HG02973 (cell line): ENCODE results near the gene ZNF225.
"Not testable (repeated sequence)": the region's sequence is repeated elsewhere in the genome, so short reads cannot be mapped to it uniquely, and the experiment has no call there.

ENCODE experiments used
- ATAC-seq: cut with Tn5 transposase; IDR thresholded peaks from one replicate; pipeline ENCODE4 v1.9.1; 2021; ENCODE audit warnings: moderate library complexity; ENCODE audit not compliant: unreplicated experiment

The ZNF225 gene

DNA sequence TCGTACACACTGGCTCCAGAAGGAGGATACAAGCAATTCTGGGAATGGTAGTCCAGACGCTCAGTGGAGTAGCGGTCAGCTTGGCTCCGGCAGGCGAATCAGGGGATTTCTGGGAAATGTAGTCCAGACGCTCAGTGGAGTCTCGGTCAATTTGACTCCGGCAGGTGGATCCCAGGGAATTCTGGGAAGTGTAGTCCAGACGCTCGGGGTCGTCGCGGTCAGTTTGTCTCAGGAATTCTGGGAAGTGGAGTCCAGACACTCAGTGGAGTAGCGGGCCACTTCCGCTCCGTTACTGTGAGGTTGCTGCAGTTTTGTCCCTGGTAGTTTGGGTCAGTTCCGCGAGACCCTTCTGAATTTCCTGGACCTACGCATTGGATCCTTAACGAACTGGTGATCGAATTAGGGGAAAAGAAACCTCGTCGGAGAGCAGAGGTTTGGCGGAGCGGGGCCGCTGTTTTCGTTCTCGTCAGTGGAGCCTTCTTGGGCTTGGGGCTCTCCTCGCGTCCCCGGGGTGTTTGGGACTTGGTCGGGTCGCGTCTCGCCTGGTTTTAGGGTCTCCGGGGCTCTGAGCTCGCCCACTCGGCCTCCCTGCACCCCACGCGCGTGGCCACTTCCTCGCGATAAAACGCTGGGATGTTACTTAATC is at the start of gene ZNF225:
TSS of gene ZNF225 (plus strand) at position 262 of the 646 bp plus-strand sequence. CDS start 2,429 bp downstream, outside the sequence.
- peak; percentile 91 for ATAC-seq

DNA sequence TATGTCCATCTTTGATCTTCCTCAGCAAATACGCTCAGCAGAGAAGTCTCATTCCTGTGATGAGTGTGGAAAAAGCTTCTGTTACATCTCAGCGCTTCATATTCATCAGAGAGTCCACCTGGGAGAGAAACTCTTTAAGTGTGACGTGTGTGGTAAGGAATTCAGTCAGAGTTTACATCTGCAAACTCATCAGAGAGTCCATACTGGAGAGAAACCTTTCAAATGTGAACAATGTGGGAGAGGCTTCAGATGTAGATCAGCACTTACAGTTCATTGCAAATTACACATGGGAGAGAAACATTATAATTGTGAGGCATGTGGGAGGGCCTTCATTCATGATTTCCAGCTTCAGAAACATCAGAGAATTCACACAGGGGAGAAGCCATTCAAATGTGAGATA is 46.9 kb upstream of the ZNF225 start:
- no peak for ATAC-seq

DNA sequence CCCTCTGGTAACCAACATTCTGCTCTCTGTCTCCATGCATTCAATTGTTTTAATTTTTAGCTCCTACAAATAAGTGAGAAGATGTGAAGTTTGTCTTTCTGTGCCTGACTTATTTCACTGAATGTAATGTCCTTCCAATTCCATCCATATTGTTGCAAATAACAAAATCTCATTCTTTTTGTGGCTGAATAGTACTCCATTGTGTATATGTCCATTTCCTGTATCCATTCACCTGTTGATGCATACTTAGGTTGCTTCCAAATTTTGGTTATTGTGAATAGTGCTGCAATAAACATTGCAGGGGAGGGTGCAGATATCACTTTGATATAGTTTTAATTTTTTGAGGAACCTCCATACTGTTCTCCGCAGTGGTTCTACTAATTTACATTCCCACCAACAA is 43.8 kb upstream of the ZNF225 start:
- ATAC-seq = no peak

DNA sequence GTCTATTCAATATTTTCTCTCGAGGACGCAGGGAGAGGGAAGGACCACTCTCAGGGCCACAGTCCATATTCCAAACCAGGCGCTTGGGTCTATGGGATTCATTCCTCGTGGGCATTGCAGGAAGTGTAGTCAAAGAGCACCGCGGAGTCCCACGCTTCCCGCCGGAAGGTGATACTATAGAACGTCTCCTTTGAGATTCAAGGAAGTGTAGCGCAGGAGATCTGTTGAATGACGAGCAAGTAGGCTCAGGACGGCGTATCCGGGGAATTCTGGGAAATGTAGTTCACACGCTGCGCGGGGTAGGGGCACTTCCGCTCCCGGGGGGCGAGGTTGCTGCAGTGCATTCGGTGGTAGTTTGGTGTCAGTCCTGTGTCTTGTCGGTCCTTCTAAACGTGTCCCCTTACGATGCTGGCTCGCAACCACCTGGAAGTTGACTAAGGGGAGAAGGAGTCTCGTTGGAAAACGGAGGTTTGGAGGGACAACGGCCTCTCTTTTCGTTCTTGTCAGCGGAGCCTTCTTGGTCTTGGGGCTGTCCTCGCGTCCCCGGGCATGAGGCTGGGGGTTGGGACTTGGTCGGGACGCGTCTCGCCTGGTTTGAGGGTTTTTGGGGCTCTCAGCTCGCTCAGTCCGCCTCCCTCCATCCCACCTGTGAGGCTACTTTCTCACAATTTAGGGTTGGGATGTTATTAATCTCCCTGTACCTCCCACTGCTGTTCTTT is 41.2 kb upstream of the ZNF225 start, which contains the start of gene ZNF284:
TSS of gene ZNF284 (plus strand) at position 336 of the 719 bp plus-strand sequence. CDS start 4,231 bp downstream, outside the sequence.
- ATAC-seq = peak; percentile 96

DNA sequence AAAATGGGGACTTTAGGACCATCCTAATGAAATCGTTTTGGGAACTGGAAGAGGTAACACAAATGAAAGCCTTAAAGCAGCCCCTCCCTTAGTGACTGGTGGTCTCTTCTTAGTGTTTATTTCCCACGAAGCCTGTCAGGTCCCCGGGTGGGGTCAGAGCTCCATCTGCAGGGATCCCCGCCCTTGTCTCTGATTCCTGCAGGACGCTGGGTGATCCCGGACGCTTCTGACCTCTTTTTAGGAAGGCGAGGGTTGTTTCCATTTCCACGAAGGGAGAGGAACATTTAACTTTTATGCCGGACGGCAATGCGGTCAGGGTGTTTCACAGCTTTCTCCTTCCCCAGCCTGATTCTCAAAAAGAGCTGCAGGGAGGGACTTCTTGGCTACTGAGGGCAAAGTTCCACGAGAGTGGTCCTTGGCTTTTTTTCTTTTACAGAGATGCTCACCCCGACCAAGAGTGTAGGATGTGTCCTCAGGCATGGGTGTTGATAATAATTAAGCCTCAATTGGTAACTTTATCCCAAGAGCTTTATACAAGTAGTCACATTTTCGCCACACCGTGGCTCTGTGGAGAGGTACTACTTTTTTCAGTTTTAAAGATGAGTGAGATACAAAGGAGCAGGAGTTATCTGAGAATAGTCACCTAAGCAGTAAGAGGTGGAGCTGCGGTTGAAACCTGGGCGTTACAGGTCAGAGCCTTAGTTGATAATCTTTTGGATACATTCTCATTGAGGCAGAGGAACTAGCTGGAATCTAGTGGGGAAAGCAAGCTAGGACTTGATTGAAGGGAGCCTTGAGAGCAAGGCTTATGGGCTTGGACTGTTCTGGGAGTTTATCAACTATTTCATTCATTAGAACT is 40.4 kb upstream of the ZNF225 start:
- ATAC-seq = no peak

DNA sequence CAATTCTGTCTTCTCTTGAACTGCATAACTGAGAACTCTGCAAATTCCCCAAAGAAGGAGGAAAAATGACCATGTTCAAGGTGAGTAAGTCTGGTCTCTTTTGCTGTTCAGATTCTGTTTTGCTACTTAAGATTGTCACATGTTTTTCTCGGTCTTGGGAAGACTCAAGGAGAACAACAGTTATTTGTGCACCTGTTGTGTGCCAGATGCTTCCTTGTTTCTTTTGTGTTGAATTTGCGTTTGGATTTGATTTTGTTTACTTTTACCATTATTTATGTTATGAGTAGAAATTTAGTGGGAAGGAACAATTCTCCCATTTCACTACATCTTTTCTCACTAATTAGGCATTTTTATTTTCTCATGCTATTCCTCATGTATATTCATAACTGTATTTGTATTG is 36.9 kb upstream of the ZNF225 start:
- no peak for ATAC-seq

DNA sequence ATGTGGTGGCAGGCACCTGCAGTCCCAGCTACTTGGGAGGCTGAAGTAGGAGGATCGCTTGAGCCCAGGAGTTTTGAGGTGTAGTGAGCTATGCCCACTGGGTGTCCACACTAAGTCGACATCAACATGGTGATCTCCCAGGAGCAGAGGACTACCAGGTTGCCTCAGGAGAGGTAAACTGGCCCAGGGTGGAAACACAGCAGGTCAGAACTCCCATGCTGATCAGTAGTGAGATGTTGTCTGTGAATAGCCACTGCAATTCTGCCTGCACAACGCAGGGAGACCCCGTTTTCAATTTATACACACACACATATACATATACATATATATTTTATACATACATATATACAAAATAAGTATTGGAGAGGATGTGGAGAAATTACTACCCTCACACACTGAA is 21.1 kb upstream of the ZNF225 start:
- ATAC-seq = no peak

DNA sequence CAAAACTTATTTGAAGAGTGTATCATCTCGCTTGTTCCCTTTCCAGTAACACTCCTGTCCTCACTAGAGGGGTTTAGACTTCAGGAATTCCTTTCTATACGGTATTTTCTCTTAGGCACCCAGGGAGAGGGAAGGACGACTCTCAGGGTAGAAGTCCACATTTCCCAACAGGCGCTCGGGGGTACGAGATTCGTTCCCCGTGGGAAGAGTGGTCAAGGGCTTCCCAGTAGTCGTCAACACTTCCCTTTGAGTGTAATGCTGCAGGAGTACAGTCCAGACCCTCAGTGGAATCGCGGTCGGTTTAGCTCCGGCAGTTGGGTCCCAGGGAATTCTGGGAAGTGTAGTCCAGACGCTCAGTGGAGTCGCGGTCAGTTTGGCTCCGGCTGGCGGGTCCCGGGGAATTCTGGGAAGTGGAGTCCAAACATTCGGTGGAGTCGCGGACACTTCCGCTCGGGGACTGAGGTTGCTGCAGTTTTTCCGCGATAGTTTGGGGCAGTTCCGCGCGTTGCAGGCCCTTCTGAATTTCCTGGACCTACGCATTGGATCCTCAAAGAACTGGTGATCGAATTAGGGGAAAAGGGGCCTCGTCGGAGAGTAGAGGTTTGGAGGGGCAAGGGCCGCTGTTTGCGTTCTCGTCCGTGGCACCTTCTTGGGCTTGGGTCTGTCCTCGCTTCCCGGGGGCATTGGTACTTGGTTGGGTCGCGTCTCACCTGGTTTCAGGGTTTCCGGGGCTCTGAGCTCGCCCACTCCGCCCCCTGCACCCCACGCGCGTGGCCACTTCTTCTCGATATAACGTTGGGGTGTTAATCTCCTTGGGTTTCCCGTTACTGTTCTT is 19.1 kb upstream of the ZNF225 start, which contains the start of gene ZNF224:
TSS of gene ZNF224 (plus strand) at position 431 of the 835 bp plus-strand sequence. CDS start 3,513 bp downstream, outside the sequence.
- peak; percentile 83 for ATAC-seq

DNA sequence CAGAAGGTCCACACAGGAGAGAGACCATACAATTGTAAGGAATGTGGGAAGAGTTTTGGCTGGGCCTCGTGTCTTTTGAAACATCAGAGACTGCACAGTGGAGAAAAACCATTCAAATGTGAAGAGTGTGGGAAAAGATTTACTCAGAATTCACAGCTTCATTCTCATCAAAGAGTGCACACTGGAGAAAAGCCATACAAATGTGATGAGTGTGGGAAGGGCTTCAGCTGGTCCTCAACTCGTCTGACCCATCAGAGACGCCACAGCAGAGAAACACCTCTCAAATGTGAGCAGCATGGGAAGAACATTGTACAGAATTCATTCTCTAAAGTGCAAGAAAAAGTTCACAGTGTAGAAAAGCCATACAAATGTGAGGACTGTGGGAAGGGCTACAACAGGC is 5.4 kb upstream of the ZNF225 start:
- no peak for ATAC-seq

DNA sequence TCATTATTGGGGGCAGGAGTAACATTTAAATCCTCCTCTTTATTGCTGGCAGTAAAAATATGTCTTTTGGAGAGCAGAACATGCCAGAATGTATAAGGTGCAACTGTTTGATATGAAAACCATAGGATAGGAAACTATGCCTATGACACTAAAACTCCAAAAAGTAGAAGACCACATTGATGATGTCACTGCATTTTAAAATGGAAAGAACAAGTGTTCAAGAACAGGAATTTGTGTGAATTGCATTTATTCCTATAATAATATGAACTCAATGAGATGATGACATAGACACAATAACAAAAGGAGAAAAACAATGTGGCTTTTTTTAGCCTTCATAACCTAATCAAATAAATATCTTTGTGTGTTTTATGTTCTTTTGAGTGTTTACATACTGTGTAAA is 3.7 kb upstream of the ZNF225 start:
- ATAC-seq = no peak

DNA sequence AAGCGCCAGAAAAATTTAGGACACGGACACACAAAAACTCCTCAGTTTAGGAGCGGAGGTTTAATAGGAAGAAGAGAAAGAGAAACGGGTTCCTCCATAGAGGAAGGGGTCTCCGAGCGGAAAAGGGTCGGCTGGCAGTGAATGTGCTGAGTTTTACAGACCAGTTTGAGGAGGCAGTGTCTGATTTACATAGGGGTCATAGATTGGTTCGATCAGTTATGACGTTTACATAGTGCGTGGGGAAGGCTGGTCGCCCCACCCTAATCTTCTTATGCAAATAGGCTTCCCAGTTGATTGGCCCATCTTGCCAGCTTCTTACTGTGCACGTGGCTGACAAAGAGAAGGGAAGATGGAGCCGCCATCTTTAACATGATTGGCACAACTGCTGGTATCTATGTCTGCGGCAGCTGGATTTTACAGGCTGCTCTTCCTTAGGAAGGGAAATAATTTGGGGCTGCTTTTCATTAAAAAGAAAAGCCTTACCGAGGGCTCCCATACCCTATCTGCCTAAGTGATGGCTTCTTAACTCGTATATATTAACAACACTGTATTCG is 1.2 kb upstream of the ZNF225 start:
- ATAC-seq = no peak

DNA sequence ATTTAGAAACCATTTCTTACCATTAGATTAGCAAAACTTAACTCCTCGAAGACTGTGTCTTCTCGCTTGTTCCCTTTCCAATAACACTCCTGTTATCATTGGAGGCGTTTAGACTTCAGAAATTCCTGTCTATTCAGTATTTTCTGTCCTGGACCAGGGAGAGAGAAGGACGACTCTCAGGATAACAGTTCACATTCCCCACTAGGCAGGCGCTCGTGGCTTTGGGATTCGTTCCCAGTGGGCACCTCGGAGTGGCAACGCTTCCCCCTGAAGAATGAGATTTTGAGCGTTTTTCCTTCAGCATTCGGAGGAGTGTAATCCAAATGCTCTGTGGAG is 429 bp upstream of the ZNF225 start:
- ATAC-seq = peak; percentile 7

DNA sequence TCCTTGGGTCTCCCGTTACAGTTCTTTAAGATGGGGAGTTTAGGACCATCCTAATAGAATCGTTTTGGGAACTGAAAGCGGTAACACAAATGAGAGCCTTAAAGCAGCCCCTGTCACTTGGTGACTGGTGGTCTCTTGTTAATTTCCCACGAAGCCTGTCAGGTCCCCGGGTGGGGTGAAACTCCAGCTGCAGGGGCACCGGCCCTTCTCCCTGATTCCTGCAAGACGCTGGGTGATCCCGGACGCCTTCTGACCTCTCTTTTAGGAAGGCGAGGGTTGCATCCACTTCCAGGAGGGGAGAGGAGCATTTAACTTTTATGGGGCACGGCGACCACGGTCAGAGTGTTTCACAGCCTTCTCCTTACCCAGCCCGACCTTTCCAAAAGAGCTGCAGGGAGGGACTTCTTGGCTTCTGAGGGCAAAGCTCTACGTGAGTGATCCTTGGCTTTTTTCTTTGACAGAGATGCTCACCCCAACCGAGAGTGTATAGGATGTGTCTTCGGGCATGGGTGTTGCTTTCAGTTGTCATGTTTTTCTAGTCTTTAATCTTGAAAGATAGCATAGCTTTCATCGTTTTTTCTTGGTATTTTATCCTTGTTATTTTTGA is 688 bp downstream of the ZNF225 start:
- no peak for ATAC-seq

DNA sequence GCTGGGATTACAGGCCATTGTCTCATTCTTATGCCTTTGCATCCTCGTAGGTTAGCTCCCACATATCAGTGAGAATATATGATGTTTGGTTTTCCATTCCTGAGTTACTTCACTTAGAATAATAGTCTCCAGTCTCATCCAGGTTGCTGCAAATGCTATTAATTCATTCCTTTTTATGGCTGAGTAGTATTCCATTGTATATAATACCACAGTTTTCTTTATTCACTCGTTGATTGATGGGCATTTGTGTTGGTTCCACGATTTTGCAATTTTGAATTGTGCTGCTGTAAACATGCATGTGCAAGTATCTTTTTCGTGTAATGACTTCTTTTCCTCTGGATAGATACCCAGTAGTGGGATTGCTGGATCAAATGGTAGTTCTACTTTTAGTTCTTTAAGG is 8.0 kb downstream of the ZNF225 start:
- ATAC-seq = not testable (repeated sequence)

DNA sequence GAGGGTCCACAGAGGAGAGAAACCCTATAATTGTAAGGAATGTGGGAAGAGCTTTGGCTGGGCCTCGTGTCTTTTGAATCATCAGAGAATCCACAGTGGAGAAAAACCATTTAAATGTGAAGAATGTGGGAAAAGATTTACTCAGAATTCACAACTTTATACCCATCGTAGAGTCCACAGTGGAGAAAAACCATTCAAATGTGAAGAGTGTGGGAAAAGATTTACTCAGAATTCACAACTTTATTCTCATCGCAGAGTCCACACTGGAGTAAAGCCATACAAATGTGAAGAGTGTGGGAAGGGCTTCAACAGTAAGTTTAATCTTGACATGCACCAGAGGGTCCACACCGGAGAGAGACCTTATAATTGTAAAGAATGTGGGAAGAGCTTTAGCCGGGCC is 18.8 kb downstream of the ZNF225 start:
- ATAC-seq = no peak

DNA sequence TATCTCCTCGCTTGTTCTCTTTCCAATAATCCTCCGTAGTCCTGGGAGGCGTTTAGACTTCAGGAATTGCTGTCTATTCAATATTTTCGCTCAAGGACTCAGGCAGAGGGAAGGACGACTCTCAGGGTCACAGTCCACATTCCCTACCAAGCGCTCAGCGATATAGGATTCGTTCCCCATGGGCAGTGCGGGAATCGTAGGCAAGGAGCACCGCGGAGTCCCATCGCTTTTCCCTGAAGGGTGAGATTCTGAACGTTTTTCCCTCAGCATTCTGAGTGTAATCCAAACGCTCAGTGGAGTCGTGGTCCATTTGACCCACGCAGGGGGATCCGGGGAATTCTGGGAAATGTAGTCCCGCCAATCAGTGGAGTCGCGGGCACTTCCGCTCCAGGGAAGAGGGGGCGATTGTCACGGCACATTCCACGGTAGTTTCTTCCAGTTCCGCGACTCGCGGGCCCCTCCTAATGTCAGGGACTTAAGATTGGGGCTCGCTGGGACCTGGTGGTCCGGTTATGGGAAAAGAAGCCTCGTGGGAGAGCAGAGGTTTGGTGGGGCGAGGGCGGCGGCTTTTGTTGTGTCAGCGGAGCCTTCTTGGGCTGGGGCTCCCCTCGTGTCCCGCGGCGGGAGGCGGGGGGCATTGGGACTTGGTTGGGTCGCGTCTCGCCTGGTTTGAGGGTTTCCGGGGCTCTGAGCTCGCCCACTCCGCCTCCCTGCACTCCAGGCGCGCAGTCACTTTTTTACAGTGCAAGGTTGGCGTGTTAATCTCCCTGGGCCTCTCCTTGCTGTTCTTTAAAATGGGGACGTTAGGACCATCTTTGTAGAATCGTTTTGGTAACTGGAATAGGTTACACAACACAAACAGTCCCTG is 28.2 kb downstream of the ZNF225 start, which contains the start of gene ZNF234:
TSS of gene ZNF234 (plus strand) at position 364 of the 868 bp plus-strand sequence. CDS start 3,079 bp downstream, outside the sequence.
- peak; percentile 71 for ATAC-seq

DNA sequence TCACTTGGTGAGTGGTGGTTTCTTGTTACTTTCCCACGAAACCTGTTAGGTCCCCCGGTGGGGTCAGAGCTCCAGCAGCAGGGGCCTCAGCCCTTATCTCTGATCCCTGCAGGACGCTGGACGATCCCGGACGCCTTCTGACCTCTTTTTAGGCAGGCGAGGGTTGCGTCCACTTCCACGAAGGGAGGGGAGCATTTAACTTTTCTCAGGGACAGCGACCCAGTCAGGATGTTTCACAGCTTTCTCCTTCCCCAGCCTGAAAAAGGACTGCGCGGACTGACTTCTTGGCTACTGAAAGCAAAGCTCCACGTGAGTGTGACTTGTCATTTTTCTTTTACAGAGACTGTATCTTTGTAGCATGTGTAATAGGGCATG is 28.8 kb downstream of the ZNF225 start:
- no peak for ATAC-seq

DNA sequence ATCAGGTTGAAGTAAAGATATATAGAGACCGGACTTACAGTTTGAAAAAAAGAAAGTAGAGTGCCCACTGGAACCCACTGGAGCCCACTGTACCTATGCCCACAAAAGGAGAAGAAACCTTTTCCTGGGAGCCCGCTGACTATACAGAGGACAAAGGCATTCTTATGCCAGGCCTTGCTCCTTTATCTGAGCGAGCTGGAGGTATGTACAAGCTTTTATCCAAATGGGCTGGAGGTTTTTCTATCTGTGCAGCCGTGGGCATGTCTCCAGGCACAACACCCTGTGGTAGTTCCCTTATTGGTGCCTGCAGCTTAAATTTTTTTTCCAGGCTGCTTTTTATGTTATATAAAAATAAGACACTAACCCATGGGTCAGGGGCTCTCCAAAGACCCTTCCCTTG is 36.6 kb downstream of the ZNF225 start:
- no peak for ATAC-seq

DNA sequence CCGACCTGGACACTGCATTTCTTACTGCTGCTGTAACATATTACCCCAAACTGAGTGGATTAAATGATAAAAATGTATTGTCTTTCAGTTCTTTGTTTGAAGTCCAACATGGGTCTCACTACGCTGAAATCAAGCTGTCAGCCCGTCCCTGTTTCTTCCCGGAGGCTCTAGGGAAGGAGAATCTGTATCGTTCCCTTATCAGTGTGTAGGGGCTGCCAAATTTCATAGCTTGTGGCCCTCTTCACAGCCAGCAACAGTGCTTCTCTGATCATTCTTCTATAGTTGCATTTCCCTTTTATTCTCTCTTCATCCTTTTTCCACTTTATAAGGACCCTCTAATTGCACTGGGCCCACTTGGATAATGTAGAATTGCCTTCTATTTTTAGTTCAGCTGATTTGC is 38.3 kb downstream of the ZNF225 start:
- no peak for ATAC-seq
